ENCODE results near the gene LEPROT.

LEPROT gene

GRCh38 chr1:65478379-65479026, 58.0 kb downstream of the LEPROT start:
- Histone ChIP-seq H3K27me3 (no peaks in the 10 kb centered on the region), H3K4me3 (ENCODE audit: low read depth in 1 of 2, low read length in 1 of 2) (no peak overlapping the region), H3K27ac (no peak overlapping the region), H3K9me3 (no peaks in the 10 kb centered on the region), H3K4me1 (ENCODE audit: control insufficient read depth in 1 of 2, insufficient read depth in 1 of 2, low read depth in 1 of 2, low read length in 1 of 2) (no peaks in the 10 kb centered on the region), H3K36me3 (no peaks in the 10 kb centered on the region)
- no peak for TF ChIP-seq CTCF (IDR thresholded peaks at IDR 0.05)

- TF ChIP-seq CTCF (IDR thresholded peaks at IDR 0.05): no peak
- Histone ChIP-seq H3K4me3 (ENCODE audit: low read depth in 1 of 2, low read length in 1 of 2) (no peak overlapping the region), H3K4me1 (ENCODE audit: control insufficient read depth in 1 of 2, insufficient read depth in 1 of 2, low read depth in 1 of 2, low read length in 1 of 2) (no peaks in the 10 kb centered on the region), H3K27me3 (no peaks in the 10 kb centered on the region), H3K9me3 (no peaks in the 10 kb centered on the region), H3K36me3 (no peaks in the 10 kb centered on the region), H3K27ac (no peak overlapping the region)
Observed at GRCh38 chr1:65479554-65480204, 59.2 kb downstream of the LEPROT start.

- H3K4me3 ChIP-seq (ENCODE audit: low read depth in 1 of 2, low read length in 1 of 2): no peak overlapping the region
- no peak overlapping the region for H3K27ac ChIP-seq
- no peaks in the 10 kb centered on the region for H3K27me3 ChIP-seq
- no peaks in the 10 kb centered on the region for H3K4me1 ChIP-seq (ENCODE audit: control insufficient read depth in 1 of 2, insufficient read depth in 1 of 2, low read depth in 1 of 2, low read length in 1 of 2)
- H3K9me3 ChIP-seq: no peaks in the 10 kb centered on the region
- TF ChIP-seq CTCF (IDR thresholded peaks at IDR 0.05): no peak
- H3K36me3 ChIP-seq: no peaks in the 10 kb centered on the region
Observed at GRCh38 chr1:65480684-65481405, 60.4 kb downstream of the LEPROT start.

GRCh38 chr1:65483993-65484754, 63.7 kb downstream of the LEPROT start:
- TF ChIP-seq CTCF (IDR thresholded peaks at IDR 0.05): no peak
- H3K9me3 ChIP-seq: no peaks in the 10 kb centered on the region
- no peaks in the 10 kb centered on the region for H3K36me3 ChIP-seq
- no peaks in the 10 kb centered on the region for H3K4me1 ChIP-seq (ENCODE audit: control insufficient read depth in 1 of 2, insufficient read depth in 1 of 2, low read depth in 1 of 2, low read length in 1 of 2)
- no peak overlapping the region for H3K27ac ChIP-seq
- no peaks in the 10 kb centered on the region for H3K27me3 ChIP-seq
- no peak overlapping the region for H3K4me3 ChIP-seq (ENCODE audit: low read depth in 1 of 2, low read length in 1 of 2)
